OCI-LY3 (cell line): ENCODE results near the gene P2RX6.

Experiments
- H2AFZ ChIP-seq: fragments of 200-600, 300-600 bp; shearing (Covaris generic); 2 replicates; pipeline ENCODE4 v1.6.0; 2014; ENCODE audit warnings: antibody characterized with exemption, low read depth, low read length
- H3K27ac ChIP-seq: fragments of 200-600, 300-600 bp; sonication (generic); 2 replicates; pipeline ENCODE4 v1.5.1; 2014; ENCODE audit warnings: mild to moderate bottlenecking, low read length, moderate library complexity, mixed read lengths
- H3K27me3 ChIP-seq: fragments of 200-600, 300-600 bp; sonication (generic); 2 replicates; pipeline ENCODE4 v1.6.1; 2014; ENCODE audit warnings: low read depth, low read length, mixed read lengths
- H3K36me3 ChIP-seq: fragments of 200-600, 300-600 bp; sonication (generic); replicated peaks from 2 replicates; pipeline ENCODE3; 2014; ENCODE audit warnings: low read depth, low read length, mixed read lengths
- H3K4me1 ChIP-seq: fragments of 300-600, 200-600 bp; sonication (generic); 2 replicates; pipeline ENCODE4 v1.6.1; 2014; ENCODE audit warnings: low read length, mixed read lengths
- H3K4me2 ChIP-seq: fragments of 200-600, 300-600 bp; sonication (generic); 2 replicates; pipeline ENCODE4 v1.6.1; 2014; ENCODE audit warnings: low read length, mixed read lengths
- H3K4me3 ChIP-seq: fragments of 300-600, 200-600 bp; sonication (generic); 2 replicates; pipeline ENCODE4 v1.5.1; 2014; ENCODE audit warnings: antibody characterized with exemption, mild to moderate bottlenecking, low read length, moderate library complexity
- H3K79me2 ChIP-seq: fragments of 300-600, 200-600 bp; shearing (Covaris generic); 2 replicates; pipeline ENCODE4 v1.6.1; 2014; ENCODE audit warnings: mild to moderate bottlenecking, low read length, mixed read lengths
- H3K9ac ChIP-seq: fragments of 300-600, 200-600 bp; shearing (Covaris generic); 2 replicates; pipeline ENCODE4 v1.6.0; 2014; ENCODE audit warnings: mild to moderate bottlenecking, low read length, moderate library complexity
- H3K9me3 ChIP-seq: fragments of 200-600, 300-600 bp; shearing (Covaris generic); 2 replicates; pipeline ENCODE4 v1.6.1; 2014; ENCODE audit warnings: low read length, mixed read lengths; ENCODE audit not compliant: insufficient read depth
- H4K20me1 ChIP-seq: fragments of 200-600, 300-600 bp; sonication (generic); 2 replicates; pipeline ENCODE4 v1.6.1; 2016; ENCODE audit warnings: low read length, mixed read lengths; ENCODE audit not compliant: insufficient read depth
- EZH2phosphoT487 ChIP-seq: fragments of 200-600 bp; shearing (Covaris generic); IDR thresholded peaks from 2 replicates; pipeline ENCODE4 v1.6.1; 2018; ENCODE audit warnings: antibody characterized with exemption, mixed run types, low read depth
- TF ChIP-seq, protein P1 (sequence below): fragments of 200-600, 300-600 bp; sonication (generic); IDR thresholded peaks from 2 replicates; pipeline ENCODE4 v1.5.1; 2014; ENCODE audit warnings: antibody characterized with exemption, low read length, low read depth

Gene P2RX6

DNA sequence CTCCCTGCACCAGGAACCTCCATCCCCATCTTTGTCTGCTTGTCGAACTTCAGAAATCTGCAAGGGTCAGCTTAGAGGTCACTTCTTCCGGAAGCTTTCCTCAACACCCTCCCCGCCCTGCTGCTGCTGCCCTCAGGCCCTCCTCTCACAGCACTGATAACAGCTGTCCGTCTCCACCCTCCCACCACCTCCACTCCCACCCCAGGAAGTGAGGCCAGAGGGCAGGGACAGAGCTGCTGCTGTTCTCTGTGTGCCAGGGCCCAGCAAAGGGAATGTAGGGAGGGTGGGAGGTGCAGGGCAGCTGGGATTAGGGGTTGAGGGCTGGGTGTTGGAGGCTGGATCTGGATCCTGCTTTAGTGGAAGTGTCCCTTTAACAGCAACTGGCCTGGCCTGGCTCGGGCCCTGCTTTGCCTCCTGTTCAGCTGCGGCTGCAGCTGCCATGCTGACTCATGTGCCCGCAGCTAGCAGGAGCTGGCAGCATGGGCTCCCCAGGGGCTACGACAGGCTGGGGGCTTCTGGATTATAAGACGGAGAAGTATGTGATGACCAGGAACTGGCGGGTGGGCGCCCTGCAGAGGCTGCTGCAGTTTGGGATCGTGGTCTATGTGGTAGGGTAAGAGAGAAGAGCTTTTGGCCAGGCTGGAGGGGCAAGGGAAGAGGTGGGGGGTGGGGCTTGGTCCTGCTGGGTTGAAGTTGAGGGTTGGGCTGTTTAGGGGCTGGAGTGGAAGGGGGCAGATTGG lies at the start of gene P2RX6:
TSS of gene P2RX6 (plus strand) at position 440 of the 740 bp plus-strand sequence. CDS start at position 450, 10 bp downstream.
- Histone ChIP-seq H3K4me3 (no peak within 1 kb of the TSS), H3K36me3 (no peaks in the 10 kb centered on the region), H3K4me2 (no peak within 1 kb of the TSS), H4K20me1 (0 out of 2 replicates have a peak, but pooled peaks cover 3% of the 10 kb centered on the region), H3K79me2 (no peaks in the 10 kb centered on the region), H3K4me1 (no peaks in the 10 kb centered on the region), H2AFZ (no peak within 1 kb of the TSS), H3K9ac (no peak within 1 kb of the TSS), H3K27ac (no peak within 1 kb of the TSS), H3K27me3 (no peaks in the 10 kb centered on the region), H3K9me3 (no peaks in the 10 kb centered on the region)
- TF ChIP-seq, protein P1, sequence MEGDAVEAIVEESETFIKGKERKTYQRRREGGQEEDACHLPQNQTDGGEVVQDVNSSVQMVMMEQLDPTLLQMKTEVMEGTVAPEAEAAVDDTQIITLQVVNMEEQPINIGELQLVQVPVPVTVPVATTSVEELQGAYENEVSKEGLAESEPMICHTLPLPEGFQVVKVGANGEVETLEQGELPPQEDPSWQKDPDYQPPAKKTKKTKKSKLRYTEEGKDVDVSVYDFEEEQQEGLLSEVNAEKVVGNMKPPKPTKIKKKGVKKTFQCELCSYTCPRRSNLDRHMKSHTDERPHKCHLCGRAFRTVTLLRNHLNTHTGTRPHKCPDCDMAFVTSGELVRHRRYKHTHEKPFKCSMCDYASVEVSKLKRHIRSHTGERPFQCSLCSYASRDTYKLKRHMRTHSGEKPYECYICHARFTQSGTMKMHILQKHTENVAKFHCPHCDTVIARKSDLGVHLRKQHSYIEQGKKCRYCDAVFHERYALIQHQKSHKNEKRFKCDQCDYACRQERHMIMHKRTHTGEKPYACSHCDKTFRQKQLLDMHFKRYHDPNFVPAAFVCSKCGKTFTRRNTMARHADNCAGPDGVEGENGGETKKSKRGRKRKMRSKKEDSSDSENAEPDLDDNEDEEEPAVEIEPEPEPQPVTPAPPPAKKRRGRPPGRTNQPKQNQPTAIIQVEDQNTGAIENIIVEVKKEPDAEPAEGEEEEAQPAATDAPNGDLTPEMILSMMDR: no peak
- no peak for TF ChIP-seq EZH2phosphoT487

DNA sequence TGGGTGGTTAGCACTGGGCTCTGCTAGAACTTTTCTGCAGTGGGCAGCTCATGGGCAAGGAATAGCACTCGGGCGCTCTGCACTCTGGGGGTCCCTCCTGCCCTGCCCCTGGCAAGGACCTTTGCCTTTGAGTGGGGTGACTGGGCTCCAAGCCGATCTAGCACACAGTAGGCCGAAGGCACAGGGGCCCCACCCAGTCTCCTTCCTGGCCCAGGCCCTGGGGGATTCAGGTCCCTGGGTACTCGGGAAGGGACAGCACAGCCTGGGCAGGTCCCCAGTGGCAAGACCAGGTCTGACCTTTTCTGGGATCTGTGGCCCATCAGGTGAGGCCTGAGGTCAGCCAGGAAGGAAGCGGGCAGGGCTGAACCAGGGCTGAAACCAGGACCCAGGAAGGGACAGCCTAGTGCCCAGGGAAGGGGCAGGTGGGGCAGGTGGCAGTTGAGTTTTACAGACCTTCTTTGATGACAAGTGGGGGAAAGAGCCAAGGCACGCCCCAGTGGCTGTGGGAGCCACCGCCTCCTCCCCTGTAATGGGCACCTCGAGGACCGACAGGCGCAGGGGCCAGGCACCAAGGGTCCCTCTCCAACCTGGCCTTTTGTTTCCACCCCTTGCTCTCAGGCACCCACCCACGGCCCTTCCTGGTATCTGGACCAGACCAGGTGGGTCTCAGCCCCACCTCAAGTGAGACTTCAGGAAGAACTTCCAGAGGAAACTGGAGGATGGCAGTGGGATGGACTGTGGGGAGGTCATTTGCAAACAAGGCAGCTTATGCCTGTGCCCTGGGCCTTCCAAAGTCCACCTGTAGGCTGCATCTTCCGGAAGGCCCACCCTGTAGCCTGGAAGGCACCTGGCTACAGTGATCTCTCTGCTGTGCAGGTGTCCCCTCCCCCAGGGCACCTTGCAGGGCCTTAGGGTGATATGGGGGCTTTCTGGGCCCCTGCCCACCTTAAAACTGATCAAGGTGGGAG lies 48.8 kb upstream of the P2RX6 start:
- Histone ChIP-seq H3K9ac (no peak overlapping the region), H3K9me3 (no peaks in the 10 kb centered on the region), H3K4me2 (0 out of 2 replicates have a peak overlapping the region, but pooled peaks have one; percentile 96), H3K79me2 (no peaks in the 10 kb centered on the region), H3K27me3 (peaks cover 20% of the 10 kb centered on the region), H3K4me3 (no peak overlapping the region), H3K36me3 (no peaks in the 10 kb centered on the region), H3K4me1 (peaks cover 15% of the 10 kb centered on the region), H4K20me1 (no peaks in the 10 kb centered on the region), H2AFZ (no peak overlapping the region), H3K27ac (no peak overlapping the region)
- no peak for TF ChIP-seq EZH2phosphoT487
- TF ChIP-seq, protein P1: no peak

DNA sequence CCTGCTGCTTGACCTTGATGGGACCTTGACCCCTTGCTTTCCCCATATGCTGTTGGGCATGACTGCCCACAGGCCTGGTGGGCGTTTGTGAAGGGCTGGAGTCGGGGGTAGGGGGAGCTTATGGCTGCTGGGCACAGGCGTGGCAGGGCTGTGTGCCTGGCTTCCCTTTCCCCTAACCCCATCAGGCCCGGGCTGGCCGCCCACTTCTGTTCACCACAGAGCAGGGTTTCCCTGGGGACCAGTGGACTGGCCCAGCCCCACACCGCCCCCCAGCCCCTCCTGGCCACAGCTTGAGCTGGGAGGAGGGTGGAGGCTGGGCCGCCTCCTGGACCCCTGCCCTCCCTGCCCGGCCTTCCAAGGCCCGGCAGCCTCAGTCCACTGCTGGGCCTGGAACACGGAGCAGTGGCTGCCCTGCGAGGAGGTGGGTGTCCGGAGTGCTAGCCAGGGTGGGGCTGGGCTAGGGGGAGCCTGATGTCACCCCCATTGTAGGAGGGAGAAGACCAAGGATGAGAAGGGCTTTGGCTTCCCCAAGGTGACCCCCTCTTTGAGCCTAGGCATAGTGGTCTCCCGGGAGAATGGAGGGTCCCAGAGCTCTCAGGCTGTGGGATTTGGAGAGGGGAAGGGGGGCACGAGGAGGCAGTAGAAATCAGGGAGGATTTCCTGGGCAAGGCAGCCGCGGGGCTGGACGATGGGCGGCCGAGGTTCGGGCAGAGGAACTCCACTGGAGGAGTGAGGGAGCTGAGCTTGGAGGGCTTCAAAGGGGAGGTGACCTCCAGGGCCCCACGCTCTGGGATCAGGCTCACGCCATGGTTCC lies 47.9 kb upstream of the P2RX6 start, which contains the start of gene AIFM3:
TSS of gene AIFM3 (plus strand) at position 373 of the 814 bp plus-strand sequence. CDS start 690 bp downstream, outside the sequence.
- H4K20me1 ChIP-seq: no peaks in the 10 kb centered on the region
- no peaks in the 10 kb centered on the region for H3K79me2 ChIP-seq
- no peak within 1 kb of the TSS for H3K9ac ChIP-seq
- H3K27me3 ChIP-seq: peaks cover 20% of the 10 kb centered on the region
- H3K27ac ChIP-seq: no peak within 1 kb of the TSS
- no peak within 1 kb of the TSS for H3K4me2 ChIP-seq
- TF ChIP-seq, protein P1: no peak
- TF ChIP-seq EZH2phosphoT487: no peak
- no peak within 1 kb of the TSS for H3K4me3 ChIP-seq
- H3K36me3 ChIP-seq: no peaks in the 10 kb centered on the region
- no peaks in the 10 kb centered on the region for H3K9me3 ChIP-seq
- H3K4me1 ChIP-seq: peaks cover 11% of the 10 kb centered on the region
- H2AFZ ChIP-seq: no peak within 1 kb of the TSS; the same call in 1 of the 2 replicates
